ENCODE measurements around the gene TMEM170B. TPM values are rescaled to one million over a fixed set of nuclear protein-coding genes. Genes with fewer than 3 reads are reported as not detected.

Gene TMEM170B
- total RNA-seq, 4 donors from 2014 or later, result 2.0 to 15.3 (median 10.8) TPM

DNA sequence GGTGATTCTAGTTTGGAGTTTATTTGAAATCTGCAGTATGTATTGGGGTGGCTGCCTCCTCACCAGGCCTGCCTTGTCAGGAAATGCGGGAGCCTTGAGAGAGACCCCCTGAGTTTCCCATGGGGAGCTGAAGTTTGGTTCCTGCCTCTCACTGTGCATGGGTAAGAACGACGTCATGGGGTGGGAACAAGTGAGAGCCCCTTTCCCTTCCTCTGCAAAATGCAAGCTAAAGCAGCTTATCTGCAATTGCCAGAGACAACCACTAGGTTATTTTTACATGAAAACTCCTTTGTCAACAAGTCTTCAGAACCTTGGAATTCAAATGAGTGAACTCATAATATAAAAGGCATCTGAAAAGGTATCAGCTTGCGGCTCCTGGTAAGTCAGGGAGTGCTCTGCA, 58.4 kb downstream of the TMEM170B start:
- TF ChIP-seq POLR2A (IDR thresholded peaks at IDR 0.05), result no peak
- no peak for TF ChIP-seq CTCF (IDR thresholded peaks at IDR 0.05)
- no peak overlapping the region for H3K4me3 ChIP-seq
- H3K9me3 ChIP-seq, result no peaks in the 10 kb centered on the region
- no peaks in the 10 kb centered on the region for H3K27me3 ChIP-seq
- no peak overlapping the region for H3K27ac ChIP-seq
- DNase-seq, result no peak
- intact Hi-C loops (cut with DNase I; ENCODE audit: low total_unique reads), result no loop called here
- no peaks in the 10 kb centered on the region for H3K36me3 ChIP-seq
- H3K4me1 ChIP-seq, result no peaks in the 10 kb centered on the region

DNA sequence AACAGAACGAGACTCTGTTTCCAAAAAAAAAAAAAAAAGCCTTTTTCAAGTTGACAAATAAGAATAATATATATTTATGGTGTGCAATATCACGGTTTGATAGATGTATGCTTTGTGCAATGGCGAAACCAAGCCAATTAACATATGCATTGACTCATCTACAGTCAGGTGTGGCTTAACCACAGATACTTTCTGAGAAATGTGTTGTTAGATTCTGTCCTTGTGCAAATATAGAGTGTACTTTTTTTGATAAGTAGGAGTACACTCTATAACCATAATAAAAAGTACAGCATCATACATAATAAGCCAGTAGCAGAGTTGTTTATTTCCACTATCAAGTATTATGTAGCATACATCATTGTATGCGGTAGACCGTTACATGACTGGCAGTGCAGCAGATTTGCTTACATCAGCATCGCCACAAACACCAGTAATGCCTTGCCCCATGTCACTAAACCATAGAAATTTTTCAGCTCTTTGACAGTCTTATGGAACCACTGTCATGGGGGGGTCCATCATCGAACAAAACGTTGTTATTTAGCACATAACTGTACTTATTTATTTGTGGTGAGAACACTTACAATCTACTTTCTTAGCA, 59.2 kb downstream of the TMEM170B start:
- Histone ChIP-seq H3K27me3 (no peaks in the 10 kb centered on the region), H3K4me1 (no peaks in the 10 kb centered on the region), H3K36me3 (no peaks in the 10 kb centered on the region), H3K27ac (no peak overlapping the region), H3K4me3 (no peak overlapping the region), H3K9me3 (no peaks in the 10 kb centered on the region)
- no peak for TF ChIP-seq POLR2A (IDR thresholded peaks at IDR 0.05)
- intact Hi-C loops (cut with DNase I; ENCODE audit: low total_unique reads), result no loop called here
- no peak for DNase-seq

DNA sequence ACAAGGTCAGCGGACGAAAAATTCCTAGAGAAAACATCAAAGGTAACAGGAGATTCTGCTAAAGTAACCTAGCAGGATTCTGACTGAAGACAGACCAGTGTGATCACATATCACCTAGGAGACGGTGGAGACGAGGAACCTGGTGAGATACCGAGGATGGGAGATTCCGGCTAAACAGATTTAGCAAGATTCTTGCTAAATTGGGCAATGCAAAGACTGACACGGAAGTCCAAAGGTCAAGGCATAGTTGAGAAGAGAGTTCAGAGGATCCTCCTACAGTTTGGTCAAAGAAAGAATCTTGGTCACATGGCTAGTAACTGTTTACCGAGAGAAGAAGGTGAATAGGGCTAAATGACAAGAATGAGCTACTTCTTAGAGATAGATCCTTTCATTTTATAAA, 61.1 kb downstream of the TMEM170B start:
- intact Hi-C loops (cut with DNase I; ENCODE audit: low total_unique reads), result no loop called here
- no peaks in the 10 kb centered on the region for H3K9me3 ChIP-seq
- TF ChIP-seq POLR2A (IDR thresholded peaks at IDR 0.05), result no peak
- no peak for TF ChIP-seq CTCF (IDR thresholded peaks at IDR 0.05)
- no peaks in the 10 kb centered on the region for H3K27me3 ChIP-seq
- H3K4me1 ChIP-seq, result no peaks in the 10 kb centered on the region
- no peak for DNase-seq
- H3K36me3 ChIP-seq, result no peaks in the 10 kb centered on the region
- no peak overlapping the region for H3K27ac ChIP-seq
- H3K4me3 ChIP-seq, result no peak overlapping the region

DNA sequence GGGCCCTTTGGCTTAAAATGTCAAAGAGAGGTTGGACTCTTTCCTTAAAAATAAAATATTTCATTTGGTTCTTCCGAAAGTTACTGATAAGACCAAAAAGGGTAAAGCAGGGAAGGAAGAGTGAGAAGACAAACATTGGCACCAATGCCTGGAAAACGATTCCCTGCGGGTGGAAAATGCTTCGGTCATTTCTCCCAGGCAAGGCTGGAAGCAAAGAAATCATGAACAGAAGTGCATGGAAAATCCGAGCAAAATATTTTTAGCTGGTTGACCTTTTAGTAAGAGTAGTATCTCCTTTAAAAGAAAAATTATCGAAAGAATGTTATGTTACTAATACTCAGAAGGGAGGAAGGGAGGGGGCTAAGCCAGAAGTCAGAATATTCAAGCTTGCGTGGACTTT, 62.7 kb downstream of the TMEM170B start:
- no peaks in the 10 kb centered on the region for H3K9me3 ChIP-seq
- H3K27ac ChIP-seq, result no peak overlapping the region
- no peaks in the 10 kb centered on the region for H3K27me3 ChIP-seq
- H3K36me3 ChIP-seq, result no peaks in the 10 kb centered on the region
- no peak overlapping the region for H3K4me3 ChIP-seq
- DNase-seq, result no peak
- intact Hi-C loops (cut with DNase I; ENCODE audit: low total_unique reads), result no loop called here
- no peaks in the 10 kb centered on the region for H3K4me1 ChIP-seq
- TF ChIP-seq CTCF (IDR thresholded peaks at IDR 0.05), result no peak
- TF ChIP-seq POLR2A (IDR thresholded peaks at IDR 0.05), result no peak

DNA sequence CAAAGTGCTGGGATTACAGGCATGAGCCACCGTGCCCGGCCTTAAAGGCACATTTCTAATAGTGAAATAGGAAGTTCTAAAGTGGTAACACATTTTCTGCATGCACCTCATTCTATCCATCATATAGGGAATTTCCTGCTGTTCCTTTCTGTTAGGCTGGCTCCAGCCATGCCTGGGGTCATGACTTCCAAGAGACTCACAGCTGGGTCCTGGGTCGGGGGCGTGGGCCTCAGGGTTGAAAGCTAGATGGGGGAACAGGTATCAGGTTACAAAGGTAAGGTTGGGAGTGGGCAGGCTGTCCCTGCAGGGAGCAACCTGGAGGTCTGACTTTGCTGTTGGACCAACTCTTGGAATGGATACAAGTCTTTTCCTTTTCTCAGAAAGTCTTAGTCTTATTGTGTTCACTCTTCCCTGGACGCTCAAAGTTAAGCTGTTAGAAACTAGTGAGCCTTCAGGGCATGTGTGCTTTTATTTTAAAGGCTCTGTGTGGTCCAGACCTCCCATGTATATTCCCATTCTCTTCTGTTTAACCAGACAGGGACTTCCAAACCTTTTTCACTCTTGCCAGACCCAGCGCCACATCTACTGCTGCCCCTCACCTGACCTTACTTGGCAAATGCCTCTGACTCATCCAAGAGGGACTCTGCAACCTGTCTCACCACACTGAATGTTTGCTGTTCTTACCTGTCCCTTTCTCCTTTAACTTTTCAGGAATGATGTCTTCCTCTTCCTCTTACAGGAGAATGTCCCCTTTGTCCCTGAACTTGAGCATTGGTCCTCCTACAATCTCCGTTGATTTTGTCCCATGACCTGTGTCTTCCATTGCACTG, 64.4 kb downstream of the TMEM170B start:
- no peak for DNase-seq
- TF ChIP-seq CTCF (IDR thresholded peaks at IDR 0.05) (no peak), POLR2A (IDR thresholded peaks at IDR 0.05) (no peak)
- Histone ChIP-seq H3K27me3 (no peaks in the 10 kb centered on the region), H3K9me3 (no peaks in the 10 kb centered on the region), H3K4me1 (no peaks in the 10 kb centered on the region), H3K4me3 (no peak overlapping the region), H3K27ac (no peak overlapping the region), H3K36me3 (no peaks in the 10 kb centered on the region)
- intact Hi-C loops (cut with DNase I; ENCODE audit: low total_unique reads), result no loop called here

Measured in uterus (tissue), 4 donors.